Measurements from ENCODE around the gene KLRB1.
"Not testable (repeated sequence)": the region's sequence is repeated elsewhere in the genome, so short reads cannot be mapped to it uniquely, and the experiment has no call there.

Gene KLRB1

GRCh38 chr12:9619411-9620179 is 11.9 kb upstream of the KLRB1 start:
- no peak for DNase-seq

- not testable (repeated sequence) for DNase-seq
Measured at GRCh38 chr12:9618906-9619305, 11.2 kb upstream of the KLRB1 start.

GRCh38 chr12:9617124-9617523 is 9.4 kb upstream of the KLRB1 start:
- DNase-seq: no peak

DNA sequence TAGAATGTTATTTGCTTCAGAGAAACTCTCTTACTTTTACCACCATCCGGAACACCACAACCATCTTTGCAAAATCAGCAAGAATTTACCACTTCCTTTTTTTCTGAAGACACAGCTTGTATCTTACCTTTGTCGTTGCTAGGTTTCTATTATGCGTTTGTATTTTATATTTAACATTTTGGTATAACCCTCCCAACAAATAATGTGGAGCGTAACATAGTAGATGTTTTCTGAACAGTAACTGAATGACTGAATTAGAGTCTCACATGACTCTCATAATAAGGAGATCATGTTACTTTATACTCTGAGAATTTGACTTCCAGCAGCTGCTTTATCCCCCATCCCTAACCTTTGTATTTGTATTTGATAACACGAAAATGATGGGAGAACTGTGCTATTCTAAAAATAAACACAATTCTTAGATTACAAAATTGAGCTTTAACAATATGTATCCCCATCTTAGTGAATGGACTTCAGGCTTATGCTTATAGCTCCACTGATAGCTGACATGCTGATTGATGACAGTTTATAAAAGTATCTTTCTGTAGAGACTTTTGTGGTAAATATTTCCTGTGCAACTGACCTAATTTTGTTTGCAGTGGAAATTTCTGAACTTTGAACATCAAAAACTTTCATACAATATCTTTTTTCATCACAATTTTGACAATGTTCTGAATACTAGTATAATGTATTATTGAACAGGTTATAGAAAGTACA is 7.9 kb upstream of the KLRB1 start:
- no peak for DNase-seq

DNA sequence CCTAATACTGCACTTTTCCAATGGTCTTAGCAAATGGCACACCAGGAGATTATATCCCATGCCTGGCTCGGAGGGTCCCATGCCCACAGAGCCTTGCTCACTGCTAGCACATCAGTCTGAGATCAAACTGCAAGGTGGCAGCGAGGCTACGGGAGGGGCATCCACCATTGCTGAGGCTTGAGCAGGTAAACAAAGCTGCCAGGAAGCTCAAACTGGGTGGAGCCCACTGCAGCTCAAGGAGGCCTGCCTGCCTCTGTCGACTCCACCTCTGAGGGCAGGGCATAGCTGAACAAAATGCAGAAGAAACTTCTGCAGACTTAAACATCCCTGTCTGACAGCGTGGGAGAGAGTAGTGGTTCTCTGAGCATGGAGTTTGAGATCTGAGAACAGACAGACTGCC is 2.9 kb upstream of the KLRB1 start:
- not testable (repeated sequence) for DNase-seq

GRCh38 chr12:9606736-9607372 is 862 bp downstream of the KLRB1 start:
- no peak for DNase-seq

DNA sequence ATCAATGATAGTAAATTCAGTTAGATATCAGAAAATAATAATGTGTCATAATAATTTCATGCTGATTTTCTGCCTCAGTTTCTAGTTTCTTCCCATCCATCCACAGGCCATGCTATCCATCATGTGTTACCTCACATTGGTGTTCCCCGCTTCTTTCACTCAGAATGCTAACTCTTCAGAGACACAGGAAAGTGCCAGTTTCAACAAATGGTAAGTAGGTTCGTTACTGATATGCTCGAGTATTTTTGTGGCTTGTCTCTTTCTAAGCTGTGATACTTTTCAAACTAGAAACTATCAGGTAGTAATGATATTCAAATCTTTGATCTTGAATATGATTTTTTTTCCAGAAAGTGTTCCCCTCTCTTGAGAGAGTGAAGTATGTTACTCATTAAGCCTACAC is 1.5 kb downstream of the KLRB1 start:
- no peak for DNase-seq

- no peak for DNase-seq
Measured at GRCh38 chr12:9605483-9605882, 2.2 kb downstream of the KLRB1 start.

GRCh38 chr12:9604287-9604686 is 3.4 kb downstream of the KLRB1 start:
- DNase-seq: no peak

DNA sequence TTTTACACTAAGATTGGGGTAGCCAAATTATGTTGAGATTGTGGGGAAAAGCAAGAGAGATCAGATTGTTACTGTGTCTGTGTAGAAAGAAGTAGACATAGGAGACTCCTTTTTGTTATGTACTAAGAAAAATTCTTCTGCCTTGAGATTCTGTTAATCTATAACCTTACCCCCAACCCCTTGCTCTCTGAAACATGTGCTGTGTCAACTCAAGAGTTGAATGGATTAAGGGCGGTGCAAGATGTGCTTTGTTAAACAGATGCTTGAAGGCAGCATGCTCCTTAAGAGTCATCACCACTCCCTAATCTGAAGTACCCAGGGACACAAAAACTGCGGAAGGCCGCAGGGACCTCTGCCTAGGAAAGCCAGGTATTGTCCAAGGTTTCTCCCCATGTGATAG is 7.3 kb downstream of the KLRB1 start:
- not testable (repeated sequence) for DNase-seq

GRCh38 chr12:9598363-9598762 is 9.4 kb downstream of the KLRB1 start:
- no peak for DNase-seq

- DNase-seq: no peak
Measured at GRCh38 chr12:9597365-9597764, 10.4 kb downstream of the KLRB1 start.

DNA sequence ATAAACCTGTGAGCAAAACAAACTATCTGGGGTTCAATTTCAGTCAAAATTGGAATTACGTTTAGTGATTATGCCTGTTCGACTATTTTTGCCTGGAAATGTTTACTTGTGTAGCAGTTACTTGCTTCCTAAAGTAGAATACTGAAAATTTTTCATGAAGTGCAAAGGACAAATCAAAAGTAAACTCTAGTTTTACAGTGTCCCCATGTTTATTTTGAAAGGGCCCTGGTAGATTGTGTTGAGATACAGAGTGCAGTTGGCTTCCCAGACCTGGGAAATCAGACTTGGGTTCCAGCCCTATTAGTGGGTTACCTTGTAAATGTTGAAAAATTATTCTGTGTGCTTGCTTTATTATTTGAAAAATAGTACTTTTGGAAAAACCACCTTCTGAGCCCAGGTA is 17.3 kb downstream of the KLRB1 start:
- no peak for DNase-seq

DNA sequence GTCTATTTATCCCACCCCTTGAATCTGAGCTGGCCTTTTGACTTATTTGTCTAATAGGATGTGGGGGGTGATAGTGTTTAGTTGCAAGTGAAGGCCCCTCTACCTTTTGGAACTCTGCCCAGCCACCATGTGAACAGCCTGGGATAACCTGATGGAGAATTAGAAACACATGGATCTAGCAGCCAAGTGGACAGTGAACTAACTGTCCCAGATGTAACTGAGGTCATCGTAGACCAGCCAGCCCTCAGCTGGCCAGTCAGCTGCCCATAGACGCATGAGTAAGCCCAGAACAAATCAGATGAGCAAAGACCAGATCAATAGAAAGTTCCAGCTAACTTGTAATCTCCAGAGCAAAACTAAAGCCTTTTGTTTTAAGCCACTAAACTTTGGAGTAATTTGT is 19.0 kb downstream of the KLRB1 start:
- no peak for DNase-seq

DNA sequence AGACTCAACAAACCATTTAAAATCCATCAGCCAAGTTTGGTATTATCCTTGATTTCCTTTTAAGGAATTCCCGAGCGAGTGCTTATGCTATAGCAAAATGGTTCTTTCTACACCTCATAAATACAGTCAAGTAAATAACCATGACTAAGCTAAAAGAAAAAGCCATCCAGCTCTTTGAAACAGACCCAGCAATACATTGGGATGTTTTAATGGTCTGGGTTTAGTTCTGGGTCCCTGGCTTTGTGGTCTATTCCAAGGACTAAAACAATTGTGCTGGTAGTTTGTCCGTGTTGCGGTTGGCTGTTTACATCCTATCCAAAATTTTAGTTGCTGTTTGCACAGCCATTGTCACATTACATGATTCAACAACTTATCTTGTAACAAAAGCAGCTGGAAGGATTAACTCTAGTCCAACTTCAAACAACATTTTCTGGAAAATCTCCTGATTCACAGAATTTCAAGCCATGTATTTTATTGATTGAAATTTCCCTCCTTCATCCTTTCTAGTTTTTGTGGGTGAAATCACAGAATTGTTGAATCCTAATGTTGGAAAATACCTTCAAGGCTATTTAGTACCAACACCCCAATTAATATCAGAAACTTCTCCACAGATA is 19.6 kb downstream of the KLRB1 start:
- no peak for DNase-seq

DNA sequence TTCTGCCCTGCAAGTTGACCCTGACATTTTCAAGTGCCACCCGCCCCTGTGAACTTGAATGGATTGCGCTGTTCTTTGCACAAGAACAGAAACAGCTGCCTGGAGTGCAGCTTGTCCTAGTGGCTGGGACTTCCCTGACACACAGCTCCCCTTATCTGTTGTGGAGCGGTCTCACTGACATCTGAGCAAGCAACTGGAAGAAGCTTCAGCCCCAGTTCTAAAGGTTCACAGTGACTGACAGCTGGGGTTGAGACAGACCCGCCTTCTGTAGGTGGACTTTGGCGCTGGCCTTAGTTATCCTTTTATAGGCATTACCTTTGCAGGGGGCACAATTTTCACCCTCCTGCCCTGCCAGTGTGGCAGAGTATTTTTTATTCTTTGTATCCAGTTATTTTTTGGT is 30.0 kb downstream of the KLRB1 start:
- not testable (repeated sequence) for DNase-seq

DNA sequence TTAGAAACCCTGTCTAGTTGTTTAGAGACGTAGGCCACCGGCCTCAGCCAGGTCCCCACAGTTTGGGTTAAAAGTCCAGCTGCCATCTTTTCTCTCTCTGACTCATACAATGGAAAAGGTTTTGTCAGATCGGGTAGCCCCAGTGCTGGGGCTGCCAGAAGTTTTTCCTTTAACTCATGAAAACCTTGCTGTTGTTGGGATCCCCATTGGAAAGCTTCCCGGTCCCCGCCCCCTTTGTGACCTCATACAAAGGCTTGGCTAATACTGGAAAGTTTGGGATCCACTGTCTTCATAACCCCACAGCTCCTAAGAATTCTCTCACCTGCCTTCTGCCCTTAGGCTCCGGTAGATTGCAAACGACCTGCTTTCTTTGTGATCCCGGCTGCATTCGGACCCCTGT is 40.6 kb downstream of the KLRB1 start:
- not testable (repeated sequence) for DNase-seq

- DNase-seq: not testable (repeated sequence)
Measured at GRCh38 chr12:9566113-9566512, 41.6 kb downstream of the KLRB1 start.

GRCh38 chr12:9564418-9564817 is 43.3 kb downstream of the KLRB1 start:
- not testable (repeated sequence) for DNase-seq

DNA sequence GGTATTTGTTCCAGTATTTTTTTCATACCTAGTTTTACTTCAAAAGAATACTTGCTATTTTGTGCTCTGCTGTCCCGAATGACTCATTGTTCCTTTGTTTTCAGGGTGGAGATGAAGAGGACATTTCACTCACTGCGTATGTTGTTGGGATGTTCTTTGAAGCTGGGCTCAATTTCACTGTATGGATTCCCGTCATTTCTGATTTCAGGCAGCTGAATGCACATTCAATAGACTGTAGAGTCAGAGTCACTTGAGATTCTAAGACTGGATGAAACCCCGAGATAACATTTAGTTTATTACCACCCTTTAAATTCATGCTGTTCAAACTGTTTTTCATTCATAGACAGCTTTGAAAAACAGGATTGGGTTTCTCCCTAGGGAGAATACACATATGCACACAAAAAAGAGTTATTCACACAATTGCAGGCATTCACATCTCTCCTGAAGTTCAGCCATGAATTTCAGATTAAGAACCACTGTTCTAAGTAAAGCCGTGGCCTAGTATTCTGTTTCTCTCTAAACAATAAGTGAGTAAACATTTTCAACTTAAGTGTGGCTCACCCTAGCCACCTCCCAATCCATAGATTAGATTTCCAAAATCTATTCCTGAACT is 44.8 kb downstream of the KLRB1 start:
- not testable (repeated sequence) for DNase-seq

DNA sequence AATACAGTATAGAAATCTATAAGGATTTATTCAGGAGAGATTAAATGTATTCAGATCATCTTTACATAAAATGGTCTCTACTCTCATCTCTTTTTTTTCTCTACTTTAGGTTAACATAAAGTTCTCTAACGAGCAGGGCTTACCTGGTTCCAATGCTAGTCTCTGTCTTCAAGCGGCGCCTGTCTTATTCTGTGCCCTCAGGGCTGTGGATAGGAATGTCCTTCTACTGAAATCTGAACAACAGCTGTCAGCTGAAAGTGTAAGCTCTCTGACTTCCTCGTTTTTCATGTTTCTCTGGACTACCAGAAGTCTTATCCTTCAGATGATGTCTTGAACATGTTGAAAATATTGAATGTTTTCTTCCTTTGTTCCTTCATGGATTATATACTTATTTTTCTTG is 62.2 kb downstream of the KLRB1 start:
- not testable (repeated sequence) for DNase-seq

Measured in cortex of kidney (tissue), 1 donor.